HepG2 (cell line): Measurements from ENCODE around the gene AGMO. TPM values are rescaled to one million over a fixed set of nuclear protein-coding genes. Genes with fewer than 3 reads are reported as not detected.

ENCODE experiments used
- ATAC-seq: fragments of 200-7000 bp; cut with Tn5 transposase; 3 replicates; pipeline ENCODE4 v1.9.1; 2020; ENCODE audit warnings: mild to moderate bottlenecking, moderate library complexity
- BruUV-seq: library from RNA; stranded (reverse); fragments of 400-500 nt; replicated peaks from 2 replicates; lab custom pipeline; 2021; lab: Mats Ljungman, UMichigan
- CTCF ChIA-PET: fragments of 300-600 bp; formaldehyde crosslinking; extraction: SDS; loops from one replicate; lab custom pipeline; 2021; ENCODE audit warnings: low total read pairs, inconsistent platforms, low intra/inter-chr PET ratio; lab: Yijun Ruan, JAX
- POLR2A ChIA-PET: fragments of 350-600 bp; sonication (Branson Sonifier 250); formaldehyde crosslinking; loops from one replicate; lab custom pipeline; 2020; ENCODE audit warnings: antibody characterized with exemption, inconsistent platforms; lab: Yijun Ruan, JAX
- DNase-seq: peaks from one replicate; pipeline ENCODE4 v3.0.0-alpha.2; 2015; ENCODE audit warnings: low spot score
- FAIRE-seq: peaks from 3 replicates; lab custom pipeline; 2011; peaks lifted over from hg19 to GRCh38; lab: Jason Lieb, UNC
- H2AFZ ChIP-seq: one replicate; pipeline ENCODE4 v1.6.1; 2011; ENCODE audit warnings: low read length, inconsistent platforms
- H3K27ac ChIP-seq: fragments of 300-600 bp; 3 replicates; pipeline ENCODE4 v1.8.0; 2011; ENCODE audit warnings: mixed run types, mild to moderate bottlenecking, mixed read lengths, low read length, inconsistent platforms; ENCODE audit not compliant: insufficient read depth; ENCODE audit errors: extremely low read length
- H3K27me3 ChIP-seq, 2 experiments: fragments of 200-600 bp in 1 of 2; 2 replicates in 1 of 2; 3 replicates in 1 of 2; pipeline versions ENCODE4 v1.6.0 to v1.8.0; 2011; ENCODE audit warnings: low read length in 2 of 2, mild to moderate bottlenecking in 2 of 2, moderate library complexity in 2 of 2, inconsistent platforms in 1 of 2; ENCODE audit not compliant: insufficient read depth in 2 of 2, control insufficient read depth in 1 of 2
- H3K36me3 ChIP-seq, 2 experiments: fragments of 200-600 bp in 1 of 2; replicated peaks in 1 of 2; 2 replicates in 1 of 2; 3 replicates in 1 of 2; pipeline versions ENCODE4 v1.5.1 to v1.8.0; 2011; ENCODE audit warnings: low read length in 2 of 2, inconsistent platforms in 1 of 2; ENCODE audit not compliant: insufficient read depth in 2 of 2, control insufficient read depth in 1 of 2
- H3K4me1 ChIP-seq: 2 replicates; pipeline ENCODE4 v1.5.1; 2012; ENCODE audit warnings: low read length, inconsistent platforms; ENCODE audit not compliant: insufficient read depth
- H3K4me2 ChIP-seq: 2 replicates; pipeline ENCODE4 v1.6.0; 2011; ENCODE audit warnings: low read depth, low read length, inconsistent platforms
- H3K4me3 ChIP-seq, 3 experiments: fragments of 200-600 bp in 1 of 3; sonication (generic), shearing (Covaris generic) in 1 of 3; replicated peaks in 1 of 3; 2 replicates each; pipeline ENCODE4 v1.5.1; 2011 to 2016; ENCODE audit warnings: low read length in 3 of 3, inconsistent platforms in 2 of 3, low read depth in 2 of 3, mild to moderate bottlenecking in 2 of 3, control low read depth in 1 of 3, mixed read lengths in 1 of 3; ENCODE audit not compliant: insufficient read depth in 1 of 3
- H3K79me2 ChIP-seq: one replicate; pipeline ENCODE4 v1.6.1; 2011; ENCODE audit warnings: low read length, inconsistent platforms; ENCODE audit not compliant: insufficient read depth
- H3K9ac ChIP-seq: 2 replicates; pipeline ENCODE4 v1.6.0; 2011; ENCODE audit warnings: mild to moderate bottlenecking, low read depth, low read length, inconsistent platforms; ENCODE audit not compliant: insufficient read depth
- H3K9me3 ChIP-seq: 2 replicates; pipeline ENCODE4 v1.5.1; 2012; ENCODE audit warnings: mild to moderate bottlenecking, low read length
- H4K20me1 ChIP-seq: 2 replicates; pipeline ENCODE4 v1.6.0; 2011; ENCODE audit warnings: inconsistent platforms, mild to moderate bottlenecking, low read length, moderate library complexity; ENCODE audit not compliant: insufficient read depth
- NFATC3 ChIP-seq: sonication (generic); formaldehyde crosslinking; IDR thresholded peaks from 2 replicates; pipeline ENCODE4 v1.5.1; 2020; ENCODE audit warnings: mild to moderate bottlenecking, missing genetic modification reagents
- ZNF510 ChIP-seq: sonication (generic); formaldehyde crosslinking; IDR thresholded peaks from 2 replicates; pipeline ENCODE4 v1.4.0; 2020; ENCODE audit warnings: low read depth, mild to moderate bottlenecking, missing genetic modification reagents
- ZSCAN12 ChIP-seq: sonication (generic); formaldehyde crosslinking; IDR thresholded peaks from 2 replicates; pipeline ENCODE4 v1.9.0; 2021; ENCODE audit warnings: mild to moderate bottlenecking, missing genetic modification reagents
- WGBS: methylation state at CpG from one replicate; pipeline ENCODE4 v1.1.6; 2017; ENCODE audit warnings: low lambda C conversion rate; 5-methylcytosine and 5-hydroxymethylcytosine counted together
- in situ Hi-C: cut with HindIII; loops from 2 replicates; pipeline ENCODE4 v1.10.0; 2017; ENCODE audit warnings: low pct_unique_long_range_greater_than_20kb; ENCODE audit not compliant: extremely low pct_ligation_motif_present
- intact Hi-C: fragments of 100-400 bp; cut with micrococcal nuclease; formaldehyde crosslinking; loops from one replicate; pipeline ENCODE4 v1.10.0; 2022; ENCODE audit not compliant: unreplicated experiment
- polyA plus RNA-seq, 8 experiments: library from polyadenylated mRNA; depleted of rRNA in 3 of 8; stranded (reverse) in 7 of 8; unstranded in 1 of 8; fragments of >200 nt; fragmentation: Illumina TruSeq in 4 of 8; extraction: Trizol in 4 of 8; gene quantifications; 2 replicates each; pipeline versions ENCODE4 v1.2.1 to v1.2.3, GENCODE V29; 2011 to 2016; ENCODE audit warnings: low read depth in 4 of 8, missing spikeins in 1 of 8, mixed read lengths in 1 of 8; ENCODE audit not compliant: insufficient read depth in 1 of 8
- total RNA-seq, 5 experiments: library from RNA; depleted of rRNA; stranded (reverse); fragments of >200 nt; fragmentation: Illumina TruSeq; extraction: Trizol; gene quantifications; 2 replicates each; pipeline ENCODE4 v1.2.3, GENCODE V29; 2016; ENCODE audit warnings: low read depth in 1 of 5
- TF ChIP-seq, protein P1 (sequence below): sonication (generic); formaldehyde crosslinking; IDR thresholded peaks from 2 replicates; pipeline ENCODE4 v1.8.0; 2022; ENCODE audit warnings: missing genetic modification reagents, low read depth, mild to moderate bottlenecking, borderline replicate concordance
- TF ChIP-seq, protein P2 (sequence below): sonication (generic); formaldehyde crosslinking; IDR thresholded peaks from 2 replicates; pipeline ENCODE4 v1.9.0; 2021; ENCODE audit warnings: missing genetic modification reagents, borderline replicate concordance

Gene AGMO
- total and polyA plus RNA-seq, 2 of the 13 experiments (the other 11 are each of a cell fraction or from before 2014, with no cell fraction given) = 0.22 to 0.50 TPM

- H3K9ac ChIP-seq = no peak overlapping the region
Measured at GRCh38 chr7:15284396-15284795, 277.4 kb downstream of the AGMO start.

More at GRCh38 chr7:15284396-15284795, 277.4 kb downstream of the AGMO start:
- ChIA-PET POLR2A (no interaction called here), CTCF (no interaction called here)
- WGBS = 0% methylated on average over 1 of the region's 1 CpG
- FAIRE-seq (no peak), DNase-seq (no peak), ATAC-seq (no peak)
- Histone ChIP-seq H3K9me3 (peaks cover 74% of the 10 kb centered on the region), H3K79me2 (no peaks in the 10 kb centered on the region), H3K27me3 (no peaks in the 10 kb centered on the region), H2AFZ (no peak overlapping the region), H3K36me3 (no peaks in the 10 kb centered on the region), H3K4me3 (no peak overlapping the region), H3K27ac (no peak overlapping the region), H4K20me1 (no peaks in the 10 kb centered on the region), H3K4me1 (no peaks in the 10 kb centered on the region), H3K4me2 (no peak overlapping the region)
- in situ Hi-C loops = no loop called here
- BruUV-seq = no TSS peak
- intact Hi-C loops = no loop called here
- TF ChIP-seq ZSCAN12 (CRISPR knock-in tag) (no peak), ZNF510 (CRISPR knock-in tag) (no peak), NFATC3 (CRISPR knock-in tag) (no peak)
- TF ChIP-seq, protein P1, sequence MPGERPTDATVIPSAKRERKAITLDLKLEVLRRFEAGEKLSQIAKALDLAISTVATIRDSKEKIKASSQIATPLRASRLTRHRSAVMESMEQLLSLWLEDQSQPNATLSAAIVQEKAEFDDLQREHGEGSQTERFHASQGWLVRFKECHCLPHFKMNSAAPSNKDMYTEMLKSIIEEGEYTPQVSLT = no peak
- TF ChIP-seq, protein P2, sequence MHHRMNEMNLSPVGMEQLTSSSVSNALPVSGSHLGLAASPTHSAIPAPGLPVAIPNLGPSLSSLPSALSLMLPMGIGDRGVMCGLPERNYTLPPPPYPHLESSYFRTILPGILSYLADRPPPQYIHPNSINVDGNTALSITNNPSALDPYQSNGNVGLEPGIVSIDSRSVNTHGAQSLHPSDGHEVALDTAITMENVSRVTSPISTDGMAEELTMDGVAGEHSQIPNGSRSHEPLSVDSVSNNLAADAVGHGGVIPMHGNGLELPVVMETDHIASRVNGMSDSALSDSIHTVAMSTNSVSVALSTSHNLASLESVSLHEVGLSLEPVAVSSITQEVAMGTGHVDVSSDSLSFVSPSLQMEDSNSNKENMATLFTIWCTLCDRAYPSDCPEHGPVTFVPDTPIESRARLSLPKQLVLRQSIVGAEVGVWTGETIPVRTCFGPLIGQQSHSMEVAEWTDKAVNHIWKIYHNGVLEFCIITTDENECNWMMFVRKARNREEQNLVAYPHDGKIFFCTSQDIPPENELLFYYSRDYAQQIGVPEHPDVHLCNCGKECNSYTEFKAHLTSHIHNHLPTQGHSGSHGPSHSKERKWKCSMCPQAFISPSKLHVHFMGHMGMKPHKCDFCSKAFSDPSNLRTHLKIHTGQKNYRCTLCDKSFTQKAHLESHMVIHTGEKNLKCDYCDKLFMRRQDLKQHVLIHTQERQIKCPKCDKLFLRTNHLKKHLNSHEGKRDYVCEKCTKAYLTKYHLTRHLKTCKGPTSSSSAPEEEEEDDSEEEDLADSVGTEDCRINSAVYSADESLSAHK (CRISPR knock-in tag) = no peak
